MM.1S (cell line): Measurements from ENCODE around the gene MDGA2.

Experiments used
- CTCF ChIP-seq: fragments of 300-600 bp; sonication (generic); IDR thresholded peaks from 2 replicates; pipeline ENCODE4 v1.5.1; 2016; ENCODE audit warnings: antibody characterized with exemption, low read length, mixed read lengths
- EZH2 ChIP-seq: fragments of 300-600 bp; sonication (generic); optimal IDR thresholded peaks from 2 replicates; pipeline ENCODE3; 2017; ENCODE audit warnings: low read depth, mild to moderate bottlenecking, antibody characterized with exemption, low read length, mixed read lengths
- EZH2phosphoT487 ChIP-seq: fragments of 300-600 bp; sonication (generic); IDR thresholded peaks from 2 replicates; pipeline ENCODE4 v1.6.1; 2018; ENCODE audit warnings: antibody characterized with exemption, low read length

- no peak for TF ChIP-seq CTCF
- TF ChIP-seq EZH2: no peak
- no peak for TF ChIP-seq EZH2phosphoT487
Observed at GRCh38 chr14:47345016-47345415, 330.4 kb downstream of the MDGA2 start.
